Erythroblast (primary cell): ENCODE results near the gene KCTD7.
"Not testable (repeated sequence)": the region's sequence is repeated elsewhere in the genome, so short reads cannot be mapped to it uniquely, and the experiment has no call there.

Source experiments
- DNase-seq, 2 experiments: peaks; one replicate each; lab custom pipeline; 2025; lab: John Stamatoyannopoulos, UW
- GATA1 ChIP-seq: IDR thresholded peaks from 2 replicates; pipeline ENCODE4 v1.6.1; 2011; ENCODE audit warnings: low read depth, mild to moderate bottlenecking, control low read depth, low read length, moderate library complexity
- POLR2A ChIP-seq: IDR thresholded peaks from 2 replicates; pipeline ENCODE4 v1.6.1; 2011; ENCODE audit warnings: mild to moderate bottlenecking, low read length

The KCTD7 gene

GRCh38 chr7:66634816-66635215, 6.1 kb downstream of the KCTD7 start:
- TF ChIP-seq POLR2A (no peak), GATA1 (no peak)
- peak in 1 of 2 experiments; percentile 46 for DNase-seq

- DNase-seq = not testable (repeated sequence)
Measured at GRCh38 chr7:66635322-66635981, 6.8 kb downstream of the KCTD7 start.

- TF ChIP-seq POLR2A = peak; percentile 22
- peak; percentile 84 to 88 for DNase-seq
Measured at GRCh38 chr7:66635982-66636546, 7.4 kb downstream of the KCTD7 start.

GRCh38 chr7:66638309-66639099, 9.8 kb downstream of the KCTD7 start:
- no peak for DNase-seq
- no peak for TF ChIP-seq POLR2A
- no peak for TF ChIP-seq GATA1

GRCh38 chr7:66639773-66640172, 11.1 kb downstream of the KCTD7 start:
- peak; percentile 67 for TF ChIP-seq GATA1
- TF ChIP-seq POLR2A = no peak
- peak; percentile 90 to 96 for DNase-seq

- no peak for DNase-seq
- TF ChIP-seq POLR2A (no peak), GATA1 (no peak)
Measured at GRCh38 chr7:66640802-66641525, 12.3 kb downstream of the KCTD7 start.

- TF ChIP-seq GATA1 = no peak
- no peak for TF ChIP-seq POLR2A
Measured at GRCh38 chr7:66641526-66641871, 12.8 kb downstream of the KCTD7 start.

GRCh38 chr7:66642186-66642585, 13.5 kb downstream of the KCTD7 start:
- TF ChIP-seq POLR2A = no peak
- no peak for TF ChIP-seq GATA1

More at GRCh38 chr7:66641526-66641871, 12.8 kb downstream of the KCTD7 start:
- no peak for DNase-seq

GRCh38 chr7:66642932-66643331, 14.3 kb downstream of the KCTD7 start:
- TF ChIP-seq GATA1 = no peak
- no peak for TF ChIP-seq POLR2A

More at GRCh38 chr7:66642186-66642585, 13.5 kb downstream of the KCTD7 start:
- no peak for DNase-seq

GRCh38 chr7:66643395-66643794, 14.7 kb downstream of the KCTD7 start:
- no peak for DNase-seq
- TF ChIP-seq GATA1 (no peak), POLR2A (no peak)

More at GRCh38 chr7:66642932-66643331, 14.3 kb downstream of the KCTD7 start:
- no peak for DNase-seq

- DNase-seq = not testable (repeated sequence)
Measured at GRCh38 chr7:66651026-66651425, 22.3 kb downstream of the KCTD7 start.

GRCh38 chr7:66653719-66654274, 25.1 kb downstream of the KCTD7 start:
- not testable (repeated sequence) for DNase-seq

GRCh38 chr7:66654275-66655112, 25.8 kb downstream of the KCTD7 start:
- TF ChIP-seq GATA1 (no peak), POLR2A (peak; percentile 95)
- DNase-seq = peak; percentile 99

- peak; percentile 66 to 78 for DNase-seq
Measured at GRCh38 chr7:66655113-66655806, 26.6 kb downstream of the KCTD7 start.

GRCh38 chr7:66655826-66656485, 27.3 kb downstream of the KCTD7 start:
- peak; percentile 49 to 57 for DNase-seq
